Neural progenitor cell (in vitro differentiated cells): ENCODE measurements around the gene CLDN18. TPM values are rescaled to one million over a fixed set of nuclear protein-coding genes. Genes with fewer than 3 reads are reported as not detected.

Experiments used
- DNase-seq: peaks from one replicate; pipeline ENCODE4 v3.0.0-alpha.2; 2016; ENCODE audit warnings: low spot score
- H2AFZ ChIP-seq: fragments of 200-600 bp; sonication (generic); replicated peaks from 2 replicates; pipeline ENCODE4 v1.6.1; 2016; ENCODE audit warnings: antibody characterized with exemption
- H3F3A ChIP-seq: fragments of 200-600 bp; sonication (generic); 2 replicates; pipeline ENCODE4 v1.6.1; 2016; ENCODE audit warnings: antibody characterized with exemption, low read depth
- H3K27ac ChIP-seq: fragments of 200-600 bp; sonication (generic); 2 replicates; pipeline ENCODE4 v1.5.1; 2016; ENCODE audit warnings: mild to moderate bottlenecking
- H3K27me3 ChIP-seq: fragments of 200-600 bp; sonication (generic); 2 replicates; pipeline ENCODE4 v1.6.1; 2016; ENCODE audit warnings: mild to moderate bottlenecking, moderate library complexity
- H3K36me3 ChIP-seq: fragments of 200-600 bp; sonication (generic); 2 replicates; pipeline ENCODE4 v1.5.1; 2016
- H3K4me1 ChIP-seq: fragments of 200-600 bp; sonication (generic); 2 replicates; pipeline ENCODE4 v1.6.1; 2016; ENCODE audit warnings: mixed run types
- H3K4me2 ChIP-seq: fragments of 200-600 bp; sonication (generic); 2 replicates; pipeline ENCODE4 v1.6.1; 2016
- H3K4me3 ChIP-seq: fragments of 200-600 bp; sonication (generic); 2 replicates; pipeline ENCODE4 v1.5.1; 2016
- H3K79me2 ChIP-seq: fragments of 200-600 bp; sonication (generic); 2 replicates; pipeline ENCODE4 v1.6.1; 2016; ENCODE audit warnings: low read depth
- H3K9ac ChIP-seq: fragments of 200-600 bp; sonication (generic); 2 replicates; pipeline ENCODE4 v1.6.1; 2016
- H3K9me3 ChIP-seq: fragments of 200-600 bp; sonication (generic); 2 replicates; pipeline ENCODE4 v1.5.1; 2016; ENCODE audit warnings: low read depth
- H4K20me1 ChIP-seq: fragments of 200-600 bp; sonication (generic); 2 replicates; pipeline ENCODE4 v1.6.1; 2016; ENCODE audit warnings: low read depth
- H3K27ac Mint-ChIP-seq: 3 replicates; pipeline ENCODE4 v1.8.0; 2021; ENCODE audit warnings: mixed read lengths
- H3K27me3 Mint-ChIP-seq: 2 replicates; pipeline ENCODE4 v1.8.0; 2022; ENCODE audit warnings: low read depth, mild to moderate bottlenecking, inconsistent platforms, moderate library complexity, mixed read lengths; ENCODE audit not compliant: insufficient read depth
- H3K36me3 Mint-ChIP-seq: 3 replicates; pipeline ENCODE4 v1.8.0; 2021; ENCODE audit warnings: mixed read lengths
- H3K4me1 Mint-ChIP-seq: 3 replicates; pipeline ENCODE4 v1.8.0; 2021; ENCODE audit warnings: mixed read lengths
- H3K4me3 Mint-ChIP-seq: 3 replicates; pipeline ENCODE4 v1.8.0; 2021; ENCODE audit warnings: mild to moderate bottlenecking, moderate library complexity, mixed read lengths
- H3K9me3 Mint-ChIP-seq: 3 replicates; pipeline ENCODE4 v1.8.0; 2020; ENCODE audit warnings: mixed read lengths
- CTCF ChIP-seq: fragments of 200-600 bp; sonication (generic); IDR thresholded peaks from 2 replicates; pipeline ENCODE4 v1.5.1; 2017; ENCODE audit warnings: antibody characterized with exemption, mild to moderate bottlenecking
- EZH2 ChIP-seq: fragments of 200-600 bp; sonication (generic); IDR thresholded peaks from 2 replicates; pipeline ENCODE4 v1.6.1; 2017; ENCODE audit warnings: antibody characterized with exemption, mild to moderate bottlenecking, moderate library complexity
- EZH2phosphoT487 ChIP-seq: fragments of 200-600 bp; sonication (generic); IDR thresholded peaks from 2 replicates; pipeline ENCODE4 v1.6.1; 2017; ENCODE audit warnings: antibody characterized with exemption
- total RNA-seq: library from RNA; depleted of rRNA; stranded (reverse); fragments of >200 nt; gene quantifications from 2 replicates; pipeline ENCODE4 v1.2.3, GENCODE V29; 2015; ENCODE audit warnings: low replicate concordance

The CLDN18 gene
- total RNA-seq, 1 donor from 2014 or later = not detected

- no peaks in the 10 kb centered on the region for H3K4me1 Mint-ChIP-seq
- no peak overlapping the region for H3K4me3 ChIP-seq
- no peak overlapping the region for H3K27ac Mint-ChIP-seq
- H4K20me1 ChIP-seq = no peaks in the 10 kb centered on the region
- no peaks in the 10 kb centered on the region for H3K27me3 ChIP-seq
- H3K9me3 ChIP-seq = no peaks in the 10 kb centered on the region
- no peak overlapping the region for H3K4me3 Mint-ChIP-seq
- no peaks in the 10 kb centered on the region for H3F3A ChIP-seq
- no peaks in the 10 kb centered on the region for H3K36me3 ChIP-seq
- H3K27me3 Mint-ChIP-seq = no peaks in the 10 kb centered on the region
- H3K9ac ChIP-seq = no peak overlapping the region
- no peaks in the 10 kb centered on the region for H3K79me2 ChIP-seq
- TF ChIP-seq EZH2phosphoT487 = no peak
- TF ChIP-seq CTCF = no peak
- no peak for TF ChIP-seq EZH2
- H3K4me1 ChIP-seq = no peaks in the 10 kb centered on the region
- no peak overlapping the region for H3K4me2 ChIP-seq
- no peak for DNase-seq
- no peaks in the 10 kb centered on the region for H3K9me3 Mint-ChIP-seq
- H3K36me3 Mint-ChIP-seq = peaks cover 17% of the 10 kb centered on the region
- no peak overlapping the region for H3K27ac ChIP-seq
- no peak overlapping the region for H2AFZ ChIP-seq
These were observed 47.4 kb downstream of the CLDN18 start for GRCh38 chr3:138057384-138057783.

- no peak overlapping the region for H3K27ac Mint-ChIP-seq
- no peak overlapping the region for H3K27ac ChIP-seq
- H4K20me1 ChIP-seq = no peaks in the 10 kb centered on the region
- no peak overlapping the region for H2AFZ ChIP-seq
- H3K4me1 Mint-ChIP-seq = no peaks in the 10 kb centered on the region
- no peak for TF ChIP-seq EZH2phosphoT487
- TF ChIP-seq CTCF = no peak
- TF ChIP-seq EZH2 = no peak
- no peak overlapping the region for H3K4me2 ChIP-seq
- no peak for DNase-seq
- H3K9me3 ChIP-seq = no peaks in the 10 kb centered on the region
- H3K4me3 Mint-ChIP-seq = no peak overlapping the region
- H3F3A ChIP-seq = no peaks in the 10 kb centered on the region
- no peaks in the 10 kb centered on the region for H3K27me3 Mint-ChIP-seq
- H3K36me3 Mint-ChIP-seq = peaks cover 26% of the 10 kb centered on the region
- no peaks in the 10 kb centered on the region for H3K9me3 Mint-ChIP-seq
- no peaks in the 10 kb centered on the region for H3K79me2 ChIP-seq
- H3K36me3 ChIP-seq = no peaks in the 10 kb centered on the region
- H3K27me3 ChIP-seq = no peaks in the 10 kb centered on the region
- no peaks in the 10 kb centered on the region for H3K4me1 ChIP-seq
- no peak overlapping the region for H3K4me3 ChIP-seq
- H3K9ac ChIP-seq = no peak overlapping the region
These were observed 49.3 kb downstream of the CLDN18 start for GRCh38 chr3:138059261-138059660.

GRCh38 chr3:138060792-138061191 lies 50.8 kb downstream of the CLDN18 start:
- H3K4me3 Mint-ChIP-seq = no peak overlapping the region
- no peak for DNase-seq
- TF ChIP-seq CTCF (no peak), EZH2 (no peak), EZH2phosphoT487 (no peak)

More at GRCh38 chr3:138060792-138061191, 50.8 kb downstream of the CLDN18 start:
- Mint-ChIP-seq H3K9me3 (no peaks in the 10 kb centered on the region), H3K27me3 (no peaks in the 10 kb centered on the region), H3K36me3 (peaks cover 27% of the 10 kb centered on the region), H3K4me1 (no peaks in the 10 kb centered on the region), H3K27ac (no peak overlapping the region)
- Histone ChIP-seq H3K4me1 (no peaks in the 10 kb centered on the region), H3F3A (no peaks in the 10 kb centered on the region), H3K36me3 (no peaks in the 10 kb centered on the region), H3K4me3 (no peak overlapping the region), H3K4me2 (no peak overlapping the region), H2AFZ (no peak overlapping the region), H3K9me3 (no peaks in the 10 kb centered on the region), H3K27me3 (no peaks in the 10 kb centered on the region), H3K27ac (no peak overlapping the region), H3K79me2 (no peaks in the 10 kb centered on the region), H3K9ac (no peak overlapping the region), H4K20me1 (no peaks in the 10 kb centered on the region)
